ENCODE results near the gene RNF44.

RNF44 gene

DNA sequence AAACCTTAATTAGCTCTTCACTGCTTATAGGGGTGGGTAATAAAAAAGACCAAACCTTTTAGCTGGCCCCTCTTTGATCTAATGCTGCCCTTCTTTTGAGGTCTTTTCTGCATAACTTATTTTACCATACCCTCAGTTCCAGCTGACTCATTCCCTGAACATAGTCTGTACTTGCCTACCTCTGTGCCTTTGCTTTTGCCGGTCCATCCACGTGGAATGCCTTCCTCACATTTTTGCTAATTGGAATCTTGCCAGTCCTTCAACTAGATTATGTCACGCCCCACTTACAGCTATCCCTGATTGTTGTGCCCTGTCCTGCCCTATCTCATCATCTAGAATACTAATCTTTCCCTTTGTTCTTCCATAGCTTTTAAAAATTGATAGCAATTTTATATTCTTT lies 44.8 kb downstream of the RNF44 start:
- TF ChIP-seq, protein P1, sequence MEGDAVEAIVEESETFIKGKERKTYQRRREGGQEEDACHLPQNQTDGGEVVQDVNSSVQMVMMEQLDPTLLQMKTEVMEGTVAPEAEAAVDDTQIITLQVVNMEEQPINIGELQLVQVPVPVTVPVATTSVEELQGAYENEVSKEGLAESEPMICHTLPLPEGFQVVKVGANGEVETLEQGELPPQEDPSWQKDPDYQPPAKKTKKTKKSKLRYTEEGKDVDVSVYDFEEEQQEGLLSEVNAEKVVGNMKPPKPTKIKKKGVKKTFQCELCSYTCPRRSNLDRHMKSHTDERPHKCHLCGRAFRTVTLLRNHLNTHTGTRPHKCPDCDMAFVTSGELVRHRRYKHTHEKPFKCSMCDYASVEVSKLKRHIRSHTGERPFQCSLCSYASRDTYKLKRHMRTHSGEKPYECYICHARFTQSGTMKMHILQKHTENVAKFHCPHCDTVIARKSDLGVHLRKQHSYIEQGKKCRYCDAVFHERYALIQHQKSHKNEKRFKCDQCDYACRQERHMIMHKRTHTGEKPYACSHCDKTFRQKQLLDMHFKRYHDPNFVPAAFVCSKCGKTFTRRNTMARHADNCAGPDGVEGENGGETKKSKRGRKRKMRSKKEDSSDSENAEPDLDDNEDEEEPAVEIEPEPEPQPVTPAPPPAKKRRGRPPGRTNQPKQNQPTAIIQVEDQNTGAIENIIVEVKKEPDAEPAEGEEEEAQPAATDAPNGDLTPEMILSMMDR (IDR thresholded peaks at IDR 0.05; ENCODE audit: borderline replicate concordance, extremely low read depth, low read length, poor library complexity, severe bottlenecking): no peak
- no peak for TF ChIP-seq EZH2 (IDR thresholded peaks at IDR 0.05; ENCODE audit: borderline replicate concordance, low read depth, low read length, severe bottlenecking)
- DNase-seq: no peak
- ATAC-seq (ENCODE audit: insufficient read depth, low read depth): no peak
- Histone ChIP-seq H3K27me3 (ENCODE audit: insufficient read depth, low read length, poor library complexity) (no peaks in the 10 kb centered on the region), H3K4me1 (ENCODE audit: insufficient read depth, low read length) (no peaks in the 10 kb centered on the region), H3K4me3 (ENCODE audit: low read depth in 1 of 2, low read length in 2 of 2) (no peak overlapping the region), H3K4me2 (ENCODE audit: insufficient read depth, low read length) (no peak overlapping the region), H3K36me3 (ENCODE audit: insufficient read depth, low read length) (peaks cover 83% of the 10 kb centered on the region), H3K27ac (ENCODE audit: low read length) (no peak overlapping the region), H3K79me2 (ENCODE audit: insufficient read depth, low read length) (0 out of 2 replicates have a peak, but pooled peaks cover 4% of the 10 kb centered on the region), H4K20me1 (ENCODE audit: insufficient read depth, low read length) (no peaks in the 10 kb centered on the region; the same call in 1 of the 2 replicates), H2AFZ (ENCODE audit: low read depth, low read length) (no peak overlapping the region), H3K9me3 (ENCODE audit: insufficient read depth, low read length, severe bottlenecking) (no peaks in the 10 kb centered on the region), H3K9ac (ENCODE audit: low read depth, low read length) (no peak overlapping the region)

DNA sequence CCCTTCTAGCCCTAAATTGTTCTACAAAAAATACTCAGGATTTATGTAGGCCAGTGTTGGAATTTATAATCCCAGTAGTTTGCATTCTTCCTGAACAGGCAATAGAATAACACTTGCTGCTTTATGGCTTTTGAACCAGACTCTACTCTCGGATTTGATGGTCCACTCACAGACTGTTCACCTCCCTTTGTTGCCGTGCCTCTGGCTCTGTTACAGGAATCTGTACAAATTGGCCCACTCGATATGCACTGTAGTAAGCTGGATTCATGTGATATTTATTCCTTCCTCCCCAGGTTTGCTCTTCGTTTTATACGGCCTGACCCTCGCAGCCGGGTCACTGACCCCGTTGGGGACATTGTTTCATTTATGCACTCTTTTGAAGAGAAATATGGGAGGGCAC lies 45.3 kb downstream of the RNF44 start:
- Histone ChIP-seq H3K9me3 (ENCODE audit: insufficient read depth, low read length, severe bottlenecking) (no peaks in the 10 kb centered on the region), H4K20me1 (ENCODE audit: insufficient read depth, low read length) (no peaks in the 10 kb centered on the region; the same call in 1 of the 2 replicates), H3K9ac (ENCODE audit: low read depth, low read length) (no peak overlapping the region), H3K27ac (ENCODE audit: low read length) (no peak overlapping the region), H3K79me2 (ENCODE audit: insufficient read depth, low read length) (0 out of 2 replicates have a peak, but pooled peaks cover 4% of the 10 kb centered on the region), H3K36me3 (ENCODE audit: insufficient read depth, low read length) (peaks cover 84% of the 10 kb centered on the region), H3K27me3 (ENCODE audit: insufficient read depth, low read length, poor library complexity) (no peaks in the 10 kb centered on the region), H3K4me3 (ENCODE audit: low read depth in 1 of 2, low read length in 2 of 2) (no peak overlapping the region), H2AFZ (ENCODE audit: low read depth, low read length) (no peak overlapping the region), H3K4me1 (ENCODE audit: insufficient read depth, low read length) (no peaks in the 10 kb centered on the region), H3K4me2 (ENCODE audit: insufficient read depth, low read length) (no peak overlapping the region)
- ATAC-seq (ENCODE audit: insufficient read depth, low read depth): no peak
- no peak for DNase-seq
- no peak for TF ChIP-seq EZH2 (IDR thresholded peaks at IDR 0.05; ENCODE audit: borderline replicate concordance, low read depth, low read length, severe bottlenecking)
- TF ChIP-seq, protein P1 (IDR thresholded peaks at IDR 0.05; ENCODE audit: borderline replicate concordance, extremely low read depth, low read length, poor library complexity, severe bottlenecking): no peak

DNA sequence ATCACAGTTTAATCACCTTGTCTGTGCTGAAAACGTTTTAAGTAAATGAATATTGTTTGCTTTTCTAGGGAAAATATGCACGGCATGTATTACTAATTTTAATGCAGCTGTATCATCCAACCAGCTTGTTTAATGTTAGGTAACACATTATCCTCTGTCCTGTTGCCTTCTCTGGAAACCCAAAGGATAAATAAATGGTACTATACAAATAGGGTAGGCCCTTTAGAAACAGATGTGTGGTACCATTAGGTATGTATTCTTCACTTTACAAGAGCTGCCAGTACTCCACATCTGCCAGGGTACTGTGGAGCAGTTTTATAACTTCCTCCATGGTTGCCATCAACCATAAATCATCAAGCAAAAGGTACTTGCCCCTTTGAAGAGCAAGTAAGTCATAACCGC lies 46.1 kb downstream of the RNF44 start:
- no peak for ATAC-seq (ENCODE audit: insufficient read depth, low read depth)
- TF ChIP-seq, protein P1 (IDR thresholded peaks at IDR 0.05; ENCODE audit: borderline replicate concordance, extremely low read depth, low read length, poor library complexity, severe bottlenecking): no peak
- no peak for TF ChIP-seq EZH2 (IDR thresholded peaks at IDR 0.05; ENCODE audit: borderline replicate concordance, low read depth, low read length, severe bottlenecking)
- no peak overlapping the region for H2AFZ ChIP-seq (ENCODE audit: low read depth, low read length)
- H3K36me3 ChIP-seq (ENCODE audit: insufficient read depth, low read length): peaks cover 84% of the 10 kb centered on the region
- no peak overlapping the region for H3K4me3 ChIP-seq (ENCODE audit: low read depth in 1 of 2, low read length in 2 of 2)
- H3K4me2 ChIP-seq (ENCODE audit: insufficient read depth, low read length): no peak overlapping the region
- H3K79me2 ChIP-seq (ENCODE audit: insufficient read depth, low read length): peaks cover 5% of the 10 kb centered on the region; the same call in 1 of the 2 replicates
- H4K20me1 ChIP-seq (ENCODE audit: insufficient read depth, low read length): no peaks in the 10 kb centered on the region; the same call in 1 of the 2 replicates
- H3K9ac ChIP-seq (ENCODE audit: low read depth, low read length): no peak overlapping the region
- no peak for DNase-seq
- H3K4me1 ChIP-seq (ENCODE audit: insufficient read depth, low read length): no peaks in the 10 kb centered on the region
- no peaks in the 10 kb centered on the region for H3K9me3 ChIP-seq (ENCODE audit: insufficient read depth, low read length, severe bottlenecking)
- H3K27me3 ChIP-seq (ENCODE audit: insufficient read depth, low read length, poor library complexity): no peaks in the 10 kb centered on the region
- no peak overlapping the region for H3K27ac ChIP-seq (ENCODE audit: low read length)
